ENCODE measurements around the gene CHEK2.

CHEK2 gene

DNA sequence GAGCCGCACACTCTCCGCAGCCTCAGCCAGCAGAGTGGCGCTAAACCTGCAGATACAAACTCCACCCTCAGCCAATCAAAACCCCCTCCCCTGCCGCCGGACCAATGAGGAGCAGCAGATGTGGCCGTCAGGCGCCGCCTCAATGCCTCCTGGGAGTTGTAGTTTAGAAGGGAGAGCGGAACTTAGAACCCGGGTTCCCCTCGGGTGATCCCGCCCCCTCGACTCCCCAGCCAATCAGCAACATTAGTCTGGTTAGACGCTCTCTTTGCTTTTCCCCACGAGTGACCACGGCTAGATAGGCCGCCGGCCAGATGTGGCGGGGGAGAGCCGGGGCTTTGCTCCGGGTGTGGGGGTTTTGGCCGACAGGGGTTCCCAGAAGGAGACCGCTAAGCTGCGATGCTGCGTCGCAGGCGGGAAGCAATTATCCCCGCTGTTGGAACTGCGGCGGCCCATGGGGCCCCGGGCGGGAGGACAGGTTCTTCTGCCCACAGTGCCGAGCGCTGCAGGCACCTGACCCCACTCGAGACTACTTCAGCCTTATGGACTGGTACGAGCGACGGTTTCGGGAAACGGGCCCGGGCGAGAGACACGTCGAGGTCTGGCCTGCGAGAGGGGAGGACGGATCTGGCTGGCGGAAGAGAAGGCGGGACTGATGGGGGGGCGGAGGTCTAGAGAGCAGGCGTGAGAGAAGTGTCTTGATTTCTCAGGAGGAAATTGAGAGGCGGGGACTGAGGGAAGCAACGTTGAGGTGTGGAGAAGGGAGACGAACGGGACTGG, at the start of gene CHEK2, which contains the start of gene HSCB:
TSS of gene CHEK2 (minus strand) at position 36 of the 777 bp plus-strand sequence. CDS start 7,099 bp downstream, outside the sequence.
TSS of gene HSCB (plus strand) at position 255 of the 777 bp plus-strand sequence. CDS start at position 312, 57 bp downstream.
- no peaks in the 10 kb centered on the region for H3K9me3 Mint-ChIP-seq (ENCODE audit: low read depth)
- H3K36me3 Mint-ChIP-seq, result peaks cover 2% of the 10 kb centered on the region
- H3K4me1 Mint-ChIP-seq (ENCODE audit: low read depth), result peaks cover 24% of the 10 kb centered on the region
- peak within 1 kb of the TSS; percentile 92 for H3K4me3 Mint-ChIP-seq
- H3K27me3 Mint-ChIP-seq, result no peaks in the 10 kb centered on the region
- peak within 1 kb of the TSS; percentile 91 for H3K27ac Mint-ChIP-seq

DNA sequence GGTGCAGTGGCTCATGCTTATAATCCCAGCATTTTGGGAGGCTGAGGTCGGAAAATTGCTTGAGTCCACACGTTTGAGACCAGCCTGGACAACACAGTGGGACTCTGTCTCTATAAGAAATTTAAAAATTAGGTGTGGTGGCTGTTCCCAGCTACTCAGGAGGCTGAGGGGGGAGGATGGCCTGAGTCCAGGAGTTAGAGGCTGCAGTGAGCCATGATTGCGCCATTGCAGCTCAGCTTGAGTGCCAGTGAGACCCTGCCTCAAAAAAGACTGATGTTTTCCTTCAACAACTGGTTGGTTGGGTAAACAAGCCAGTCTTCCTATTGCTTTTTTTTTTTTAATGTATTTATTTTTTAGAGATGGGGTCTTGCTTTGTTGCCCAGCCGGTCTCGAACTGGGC, 49.5 kb upstream of the CHEK2 start:
- H3K4me1 Mint-ChIP-seq (ENCODE audit: low read depth), result peaks cover 48% of the 10 kb centered on the region
- H3K9me3 Mint-ChIP-seq (ENCODE audit: low read depth), result no peaks in the 10 kb centered on the region
- H3K27me3 Mint-ChIP-seq, result no peaks in the 10 kb centered on the region
- H3K27ac Mint-ChIP-seq, result no peak overlapping the region
- peaks cover 5% of the 10 kb centered on the region for H3K36me3 Mint-ChIP-seq
- no peak overlapping the region for H3K4me3 Mint-ChIP-seq

DNA sequence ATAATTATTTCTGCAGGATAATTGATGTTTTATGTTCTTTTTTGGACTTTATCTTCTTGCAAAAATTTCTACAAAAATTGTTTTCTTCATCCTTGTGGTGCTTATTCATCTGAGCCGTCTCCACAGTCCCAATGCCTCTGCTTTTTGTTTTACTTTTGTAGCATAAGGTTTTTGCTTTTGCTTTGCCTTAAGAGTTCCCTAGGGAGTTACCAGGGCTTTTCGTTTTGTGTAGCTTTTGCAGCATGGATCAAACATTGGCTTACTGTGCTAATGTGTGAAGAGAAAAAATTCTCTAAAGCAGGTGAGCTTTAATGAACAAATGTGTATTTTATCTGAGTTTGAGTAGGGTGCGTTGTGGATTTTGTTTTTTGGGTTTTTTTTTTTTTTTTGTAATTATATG, 47.0 kb upstream of the CHEK2 start:
- Mint-ChIP-seq H3K27me3 (no peaks in the 10 kb centered on the region), H3K9me3 (ENCODE audit: low read depth) (no peaks in the 10 kb centered on the region), H3K36me3 (no peaks in the 10 kb centered on the region), H3K4me3 (no peak overlapping the region), H3K27ac (no peak overlapping the region), H3K4me1 (ENCODE audit: low read depth) (peaks cover 29% of the 10 kb centered on the region)

DNA sequence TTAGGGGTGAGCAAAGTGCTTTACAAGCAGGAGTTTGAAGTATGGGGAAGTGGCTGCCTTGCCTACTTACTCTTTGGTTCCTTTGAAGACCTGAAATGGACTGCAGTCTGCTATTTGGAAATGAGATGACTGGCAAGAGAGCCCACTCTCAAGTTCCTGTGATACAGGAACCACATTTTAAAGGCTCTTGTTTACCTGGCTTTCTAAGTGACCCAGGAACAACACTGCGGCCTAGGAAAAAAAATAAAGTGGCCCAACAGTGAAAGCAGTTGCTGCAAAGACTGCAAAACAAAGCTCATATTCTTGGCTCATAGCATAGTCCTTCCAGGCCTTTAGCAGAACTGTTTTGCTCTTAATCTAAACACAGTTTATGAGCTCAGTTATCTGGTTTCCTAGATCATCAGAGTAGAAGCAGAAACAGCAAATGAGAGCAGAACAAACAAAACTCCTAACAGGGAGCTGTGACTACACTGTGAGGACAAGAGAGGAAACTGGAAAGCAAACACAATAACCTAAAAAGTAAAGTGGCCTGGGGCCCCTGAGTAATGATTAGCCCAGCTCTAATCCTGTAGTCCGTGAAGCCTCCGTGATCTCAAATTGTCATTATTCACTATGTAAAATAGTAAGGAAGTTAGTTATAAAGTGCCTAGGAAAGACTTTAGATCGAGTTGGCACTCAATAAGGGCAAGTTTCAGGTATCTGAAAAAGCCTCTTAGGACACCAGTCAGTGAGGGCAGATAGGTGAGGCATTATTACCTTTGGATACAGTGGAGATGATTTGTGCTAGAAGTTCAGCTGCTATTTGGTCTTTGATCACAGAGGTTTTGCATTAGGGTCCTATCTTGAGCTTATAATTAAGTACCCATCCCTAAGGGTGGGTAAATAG, 42.4 kb upstream of the CHEK2 start:
- Mint-ChIP-seq H3K4me1 (ENCODE audit: low read depth) (peaks cover 21% of the 10 kb centered on the region), H3K9me3 (ENCODE audit: low read depth) (no peaks in the 10 kb centered on the region), H3K27me3 (no peaks in the 10 kb centered on the region), H3K36me3 (peaks cover 2% of the 10 kb centered on the region), H3K4me3 (no peak overlapping the region), H3K27ac (no peak overlapping the region)

DNA sequence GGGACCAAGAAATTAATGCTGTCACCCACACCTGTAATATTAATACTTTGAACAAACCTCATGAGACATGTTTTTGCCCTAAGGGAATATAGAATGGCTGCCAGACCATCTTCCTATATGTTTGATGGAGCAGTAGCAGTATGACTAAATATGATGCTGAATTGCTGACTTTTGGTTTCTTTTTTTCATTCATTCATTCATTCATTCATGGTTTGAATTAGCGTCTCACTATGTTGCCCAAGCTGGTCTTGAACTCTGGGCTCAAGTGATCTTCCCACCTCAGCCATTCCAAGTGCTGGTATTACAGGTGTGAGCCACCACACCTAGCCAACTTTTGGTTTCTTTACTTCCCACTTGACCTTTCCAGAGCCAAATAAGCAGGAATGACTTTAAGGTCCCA, 38.7 kb upstream of the CHEK2 start:
- Mint-ChIP-seq H3K36me3 (peaks cover 2% of the 10 kb centered on the region), H3K27me3 (no peaks in the 10 kb centered on the region), H3K27ac (no peak overlapping the region), H3K4me1 (ENCODE audit: low read depth) (peaks cover 41% of the 10 kb centered on the region), H3K9me3 (ENCODE audit: low read depth) (no peaks in the 10 kb centered on the region), H3K4me3 (no peak overlapping the region)

DNA sequence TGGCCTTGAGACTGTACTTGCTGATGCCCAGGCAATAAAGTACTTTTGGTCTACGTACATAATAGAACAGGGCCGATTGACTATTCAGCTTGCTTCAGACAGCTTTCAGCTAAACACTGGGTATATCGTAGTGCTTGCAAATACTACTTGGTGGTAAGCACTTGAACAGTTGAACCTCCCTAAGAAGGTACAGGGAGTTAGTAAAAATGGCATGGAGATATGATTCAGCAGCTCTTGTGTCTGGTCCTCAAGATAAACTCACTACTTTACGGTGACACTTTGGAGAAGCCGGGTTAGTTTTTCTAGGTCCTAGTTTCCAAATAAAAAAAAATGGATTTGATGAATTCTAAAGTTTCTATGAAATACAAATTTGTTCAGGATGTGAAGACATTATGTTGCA, 38.2 kb upstream of the CHEK2 start:
- Mint-ChIP-seq H3K36me3 (peaks cover 2% of the 10 kb centered on the region), H3K27ac (peak overlapping the region; percentile 23), H3K9me3 (ENCODE audit: low read depth) (no peaks in the 10 kb centered on the region)

DNA sequence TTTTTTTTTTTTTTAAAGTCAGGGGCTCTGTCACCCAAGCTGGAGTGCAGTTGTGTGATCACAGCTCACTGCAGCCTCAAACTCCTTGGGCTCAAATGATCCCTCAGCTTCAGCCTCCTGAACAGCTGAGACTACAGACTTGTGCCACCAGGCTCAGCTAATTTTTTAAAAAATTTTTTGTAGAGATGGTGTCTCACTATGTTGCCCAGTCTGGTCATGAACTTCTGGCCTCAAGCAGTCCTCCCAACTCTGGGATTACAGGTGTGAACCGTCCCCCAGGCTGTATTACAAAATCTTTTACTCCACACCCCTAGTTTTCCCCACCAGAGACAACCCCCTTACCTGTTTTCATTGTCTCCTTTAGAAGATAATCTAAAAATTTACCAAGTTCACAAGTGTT, 32.8 kb upstream of the CHEK2 start:
- Mint-ChIP-seq H3K27me3 (no peaks in the 10 kb centered on the region), H3K36me3 (peaks cover 4% of the 10 kb centered on the region), H3K4me3 (peak overlapping the region; percentile 99), H3K4me1 (ENCODE audit: low read depth) (peaks cover 45% of the 10 kb centered on the region), H3K9me3 (ENCODE audit: low read depth) (no peaks in the 10 kb centered on the region), H3K27ac (peak overlapping the region; percentile 61)

More for the DNA sequence above, 38.2 kb upstream of the CHEK2 start:
- peaks cover 44% of the 10 kb centered on the region for H3K4me1 Mint-ChIP-seq (ENCODE audit: low read depth)
- no peak overlapping the region for H3K4me3 Mint-ChIP-seq
- no peaks in the 10 kb centered on the region for H3K27me3 Mint-ChIP-seq

DNA sequence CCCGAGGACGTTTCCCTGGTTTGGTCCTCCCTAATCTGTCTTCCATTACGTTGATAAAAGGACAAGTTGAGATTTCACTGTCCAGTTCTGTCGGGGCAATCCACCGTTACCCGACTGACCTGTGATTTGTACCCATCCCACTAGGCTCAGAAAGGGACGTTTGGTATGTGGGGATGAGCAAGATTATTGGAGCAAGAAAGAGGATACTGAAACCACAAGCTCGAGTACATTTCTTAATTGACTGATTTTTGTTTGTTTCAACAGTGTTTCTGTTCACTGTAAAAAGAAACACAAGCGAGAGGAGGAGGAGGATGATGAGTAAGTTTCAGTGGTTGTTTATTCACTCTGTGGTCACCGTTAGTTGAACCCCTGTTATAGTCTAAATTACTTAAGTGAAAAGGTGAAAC, 31.8 kb upstream of the CHEK2 start:
- H3K27me3 Mint-ChIP-seq, result no peaks in the 10 kb centered on the region
- H3K4me3 Mint-ChIP-seq, result peak overlapping the region; percentile 99
- H3K9me3 Mint-ChIP-seq (ENCODE audit: low read depth), result no peaks in the 10 kb centered on the region
- H3K4me1 Mint-ChIP-seq (ENCODE audit: low read depth), result peaks cover 39% of the 10 kb centered on the region
- peak overlapping the region; percentile 99 for H3K27ac Mint-ChIP-seq
- peaks cover 4% of the 10 kb centered on the region for H3K36me3 Mint-ChIP-seq

DNA sequence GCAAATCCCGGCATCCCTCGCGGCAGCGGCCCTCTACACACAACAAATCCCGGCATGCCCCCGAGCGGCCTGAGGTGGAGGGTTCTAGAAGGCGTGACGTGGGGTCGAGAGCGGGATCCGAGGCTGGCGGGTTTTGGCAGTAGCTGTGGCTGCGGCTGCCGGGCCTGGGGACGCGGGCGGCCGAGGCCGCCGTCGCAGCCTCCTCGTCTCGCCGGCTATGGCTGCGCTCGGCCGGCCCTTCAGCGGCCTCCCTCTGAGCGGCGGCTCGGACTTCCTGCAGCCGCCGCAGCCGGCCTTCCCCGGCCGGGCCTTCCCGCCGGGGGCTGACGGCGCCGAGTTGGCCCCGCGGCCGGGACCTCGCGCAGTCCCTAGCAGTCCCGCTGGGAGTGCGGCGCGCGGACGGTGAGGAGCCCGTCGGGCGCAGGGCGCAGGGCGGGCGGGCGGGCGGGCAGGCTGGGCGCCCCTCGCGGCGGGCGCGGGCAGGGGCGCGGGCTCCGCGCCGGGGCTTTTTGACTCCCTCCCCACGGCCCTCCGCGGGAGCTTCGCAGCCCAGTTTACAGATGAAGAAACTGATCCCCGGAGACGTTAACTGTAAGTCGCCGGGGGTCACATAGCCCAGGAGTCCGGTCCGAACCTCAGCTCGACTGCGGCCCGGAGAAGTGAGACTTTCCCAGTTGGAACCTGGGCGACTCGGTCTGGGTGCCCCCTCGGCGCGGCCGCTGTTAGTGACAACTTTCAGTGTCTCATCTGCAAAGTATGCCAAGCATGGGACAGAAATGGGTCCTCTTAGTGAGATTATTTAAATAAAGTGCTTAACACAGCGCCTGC, 31.2 kb upstream of the CHEK2 start, which contains the start of gene CCDC117:
TSS of gene CCDC117 (plus strand) at position 63 of the 828 bp plus-strand sequence. CDS start at position 218, 155 bp downstream.
- H3K9me3 Mint-ChIP-seq (ENCODE audit: low read depth), result no peaks in the 10 kb centered on the region
- H3K27me3 Mint-ChIP-seq, result no peaks in the 10 kb centered on the region
- peak within 1 kb of the TSS; percentile 99 for H3K27ac Mint-ChIP-seq
- peak within 1 kb of the TSS; percentile 99 for H3K4me3 Mint-ChIP-seq
- peaks cover 34% of the 10 kb centered on the region for H3K4me1 Mint-ChIP-seq (ENCODE audit: low read depth)
- peaks cover 4% of the 10 kb centered on the region for H3K36me3 Mint-ChIP-seq

DNA sequence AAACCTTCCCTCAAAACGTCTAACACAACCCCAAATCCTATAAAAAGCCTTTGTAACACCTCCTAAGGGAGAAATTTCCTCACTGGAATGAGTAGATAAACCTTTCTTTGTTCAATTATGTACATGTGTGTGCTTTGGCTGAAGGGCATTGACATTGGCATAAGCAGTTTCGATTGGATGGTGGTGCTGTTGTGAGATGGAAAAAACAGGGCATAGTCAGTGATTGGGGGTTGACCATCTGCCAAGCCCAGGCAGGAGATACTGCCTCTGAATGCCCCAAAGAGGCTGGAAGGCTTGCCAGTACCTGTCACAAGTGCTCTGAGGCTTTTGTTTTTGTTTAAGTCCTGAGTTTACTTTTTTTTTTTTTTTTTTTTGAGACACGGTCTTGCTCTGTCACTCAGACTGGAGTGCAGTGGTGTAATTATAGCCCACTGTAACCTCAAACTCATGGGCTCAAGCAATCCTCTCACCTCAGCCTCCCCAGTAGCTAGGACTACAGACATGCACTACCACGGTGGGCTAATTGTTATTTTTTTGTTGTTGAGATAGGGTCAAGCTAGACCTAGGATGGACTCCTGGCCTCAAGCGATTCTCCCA, 29.7 kb upstream of the CHEK2 start:
- Mint-ChIP-seq H3K27ac (no peak overlapping the region), H3K27me3 (no peaks in the 10 kb centered on the region), H3K9me3 (ENCODE audit: low read depth) (no peaks in the 10 kb centered on the region), H3K36me3 (peaks cover 4% of the 10 kb centered on the region), H3K4me3 (no peak overlapping the region), H3K4me1 (ENCODE audit: low read depth) (peaks cover 30% of the 10 kb centered on the region)

DNA sequence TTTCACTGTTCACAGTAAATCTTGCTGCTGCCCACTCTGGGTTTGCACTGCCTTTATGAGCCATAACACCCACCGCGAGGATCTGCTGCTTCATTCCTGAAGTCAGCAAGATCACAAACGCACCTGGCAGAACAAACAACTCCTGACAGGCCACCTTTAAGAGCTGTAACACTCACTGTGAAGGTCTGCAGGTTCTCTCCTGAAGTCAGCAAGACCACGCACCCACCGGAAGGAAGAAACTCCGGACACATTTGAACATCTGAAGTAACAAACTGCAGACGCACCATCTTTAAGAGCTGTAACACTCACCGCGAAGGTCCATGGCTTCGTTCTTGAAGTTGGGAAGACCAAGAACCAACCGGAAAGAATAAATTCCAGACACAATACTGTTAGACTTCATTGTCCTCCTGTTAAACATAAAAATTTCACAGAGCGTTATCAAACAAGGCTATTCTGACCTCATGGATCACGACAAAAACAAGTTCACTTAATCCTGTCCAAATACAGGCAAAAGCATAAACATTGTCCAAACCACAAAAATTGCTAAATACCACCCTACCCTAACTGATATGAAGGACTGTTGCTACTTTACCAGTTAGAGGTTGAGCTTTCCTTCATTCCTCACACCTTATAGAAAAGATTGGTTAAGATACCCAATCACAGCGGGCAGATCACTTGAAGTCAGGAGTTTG, 27.9 kb upstream of the CHEK2 start:
- Mint-ChIP-seq H3K9me3 (ENCODE audit: low read depth) (no peaks in the 10 kb centered on the region), H3K36me3 (peaks cover 2% of the 10 kb centered on the region), H3K4me3 (no peak overlapping the region), H3K4me1 (ENCODE audit: low read depth) (peaks cover 13% of the 10 kb centered on the region), H3K27ac (peak overlapping the region; percentile 41), H3K27me3 (no peaks in the 10 kb centered on the region)

DNA sequence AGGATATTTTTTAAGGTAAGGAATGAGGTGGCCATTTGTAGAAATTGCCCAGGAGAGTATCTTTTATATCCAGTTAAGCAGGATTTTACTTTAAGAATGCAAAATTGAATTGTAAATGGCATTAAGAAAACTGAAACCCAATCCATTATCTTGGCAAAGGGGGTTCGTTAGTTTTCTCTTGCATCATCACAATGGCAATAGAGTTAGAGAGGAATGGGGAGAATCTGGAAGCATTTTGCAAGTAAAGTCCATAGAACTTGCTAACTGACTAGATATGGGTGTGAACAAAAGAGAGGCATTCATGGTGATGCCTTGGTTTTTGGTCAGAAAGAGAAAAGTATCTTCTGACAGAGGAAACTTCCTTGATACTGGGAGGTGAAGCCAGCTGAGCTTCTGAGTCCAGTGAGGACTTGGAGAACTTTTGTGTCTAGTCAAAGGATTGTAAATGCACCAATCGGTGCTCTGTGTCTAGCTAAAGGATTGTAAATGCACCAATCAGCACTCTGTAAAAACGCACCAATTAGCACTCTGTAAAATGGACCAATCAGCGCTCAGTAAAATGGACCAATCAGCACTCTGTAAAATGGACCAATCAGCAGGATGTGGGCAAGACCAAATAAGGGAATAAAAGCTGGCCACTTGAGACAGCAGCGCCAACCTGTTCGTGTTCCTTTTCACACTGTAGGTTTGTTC, 27.2 kb upstream of the CHEK2 start:
- H3K9me3 Mint-ChIP-seq (ENCODE audit: low read depth), result no peaks in the 10 kb centered on the region
- H3K27me3 Mint-ChIP-seq, result peaks cover 2% of the 10 kb centered on the region
- peaks cover 9% of the 10 kb centered on the region for H3K4me1 Mint-ChIP-seq (ENCODE audit: low read depth)
- no peak overlapping the region for H3K4me3 Mint-ChIP-seq
- no peak overlapping the region for H3K27ac Mint-ChIP-seq
- peaks cover 2% of the 10 kb centered on the region for H3K36me3 Mint-ChIP-seq

DNA sequence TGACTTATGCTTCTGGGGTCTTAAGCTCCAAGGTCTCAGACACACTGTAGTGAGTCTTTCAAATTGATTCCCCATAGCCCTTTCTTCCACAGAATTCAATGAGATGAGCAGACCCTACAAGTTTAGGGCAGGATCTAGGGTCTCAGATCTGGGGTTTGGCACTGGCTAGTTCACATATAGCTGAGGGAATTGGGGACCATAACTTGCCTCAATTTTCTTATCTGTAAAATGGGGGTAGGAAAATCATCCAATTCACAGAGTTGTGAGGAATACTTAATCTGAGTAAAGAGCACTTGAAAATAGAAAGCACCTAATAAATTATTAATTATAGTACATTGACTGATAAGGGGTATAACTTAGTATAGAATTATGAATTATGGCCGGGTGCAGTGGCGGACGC, 25.0 kb upstream of the CHEK2 start:
- H3K36me3 Mint-ChIP-seq, result no peaks in the 10 kb centered on the region

More for the DNA sequence above, 25.0 kb upstream of the CHEK2 start:
- Mint-ChIP-seq H3K27ac (no peak overlapping the region), H3K9me3 (ENCODE audit: low read depth) (no peaks in the 10 kb centered on the region), H3K27me3 (peaks cover 2% of the 10 kb centered on the region), H3K4me1 (ENCODE audit: low read depth) (no peaks in the 10 kb centered on the region), H3K4me3 (no peak overlapping the region)

Data from activated naive CD8-positive, alpha-beta T cell (primary cell).